ENCODE results near the gene UTP15.
A peak's percentile ranks its signal among the peaks of the same experiment; 100 is the strongest.

The UTP15 gene

DNA sequence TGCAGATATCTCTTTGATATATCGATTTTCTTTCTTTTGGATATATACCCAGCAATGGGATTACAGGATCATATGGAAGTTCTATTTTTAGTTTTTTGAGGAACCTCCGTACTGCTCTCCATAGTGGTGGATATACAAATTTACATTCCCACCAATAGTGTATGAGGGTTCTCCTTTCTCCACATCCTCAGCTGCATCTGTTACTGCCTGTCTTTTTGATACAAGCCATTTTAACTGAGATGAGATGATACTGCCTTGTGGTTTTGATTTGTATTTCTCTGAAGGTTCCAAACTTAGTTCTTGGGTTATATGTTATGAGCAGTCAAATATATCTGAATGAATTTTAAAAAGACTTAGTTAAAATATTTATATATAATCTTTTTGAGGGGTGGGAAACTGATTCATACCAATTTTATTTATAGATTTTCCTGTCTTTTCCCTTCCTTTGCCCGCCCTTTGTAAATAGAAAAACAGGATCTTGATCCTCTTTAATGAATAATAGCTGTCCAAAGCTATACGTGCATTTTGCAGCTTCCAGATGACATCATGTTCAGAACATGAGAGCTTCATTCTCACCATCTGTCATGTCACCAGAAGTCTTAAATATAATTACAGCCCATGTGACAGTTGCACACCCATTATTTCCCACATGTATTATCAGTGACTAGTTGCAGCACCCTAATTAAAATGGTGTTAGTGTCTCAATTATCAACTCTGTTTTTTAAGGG, 54.2 kb downstream of the UTP15 start:
- no peak for DNase-seq (ENCODE audit: low read depth)
- H3K4me3 ChIP-seq (ENCODE audit: low read depth, low read length): no peak overlapping the region
- TF ChIP-seq, protein P1, sequence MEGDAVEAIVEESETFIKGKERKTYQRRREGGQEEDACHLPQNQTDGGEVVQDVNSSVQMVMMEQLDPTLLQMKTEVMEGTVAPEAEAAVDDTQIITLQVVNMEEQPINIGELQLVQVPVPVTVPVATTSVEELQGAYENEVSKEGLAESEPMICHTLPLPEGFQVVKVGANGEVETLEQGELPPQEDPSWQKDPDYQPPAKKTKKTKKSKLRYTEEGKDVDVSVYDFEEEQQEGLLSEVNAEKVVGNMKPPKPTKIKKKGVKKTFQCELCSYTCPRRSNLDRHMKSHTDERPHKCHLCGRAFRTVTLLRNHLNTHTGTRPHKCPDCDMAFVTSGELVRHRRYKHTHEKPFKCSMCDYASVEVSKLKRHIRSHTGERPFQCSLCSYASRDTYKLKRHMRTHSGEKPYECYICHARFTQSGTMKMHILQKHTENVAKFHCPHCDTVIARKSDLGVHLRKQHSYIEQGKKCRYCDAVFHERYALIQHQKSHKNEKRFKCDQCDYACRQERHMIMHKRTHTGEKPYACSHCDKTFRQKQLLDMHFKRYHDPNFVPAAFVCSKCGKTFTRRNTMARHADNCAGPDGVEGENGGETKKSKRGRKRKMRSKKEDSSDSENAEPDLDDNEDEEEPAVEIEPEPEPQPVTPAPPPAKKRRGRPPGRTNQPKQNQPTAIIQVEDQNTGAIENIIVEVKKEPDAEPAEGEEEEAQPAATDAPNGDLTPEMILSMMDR (IDR thresholded peaks at IDR 0.05; ENCODE audit: insufficient read depth, low read depth, low read length, missing control alignments): no peak

DNA sequence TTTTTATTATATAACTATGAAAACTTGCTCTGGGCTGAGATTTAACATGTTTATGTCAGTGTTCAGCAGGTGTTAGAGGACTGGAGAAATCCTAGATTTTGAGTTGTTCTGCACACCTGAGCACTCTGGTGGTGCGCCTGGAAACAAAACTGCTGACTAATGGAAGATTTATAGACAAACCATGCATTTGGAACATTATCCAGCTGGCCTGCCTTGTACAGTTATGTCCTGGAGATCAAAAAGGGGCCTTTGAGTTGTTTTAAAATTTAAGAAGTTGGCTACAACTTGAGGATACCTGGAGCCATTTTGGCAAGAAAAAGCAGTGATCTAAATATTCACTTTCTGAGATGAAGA, 54.8 kb downstream of the UTP15 start:
- DNase-seq (ENCODE audit: low read depth): no peak
- TF ChIP-seq, protein P1 (IDR thresholded peaks at IDR 0.05; ENCODE audit: insufficient read depth, low read depth, low read length, missing control alignments): no peak
- H3K4me3 ChIP-seq (ENCODE audit: low read depth, low read length): no peak overlapping the region

DNA sequence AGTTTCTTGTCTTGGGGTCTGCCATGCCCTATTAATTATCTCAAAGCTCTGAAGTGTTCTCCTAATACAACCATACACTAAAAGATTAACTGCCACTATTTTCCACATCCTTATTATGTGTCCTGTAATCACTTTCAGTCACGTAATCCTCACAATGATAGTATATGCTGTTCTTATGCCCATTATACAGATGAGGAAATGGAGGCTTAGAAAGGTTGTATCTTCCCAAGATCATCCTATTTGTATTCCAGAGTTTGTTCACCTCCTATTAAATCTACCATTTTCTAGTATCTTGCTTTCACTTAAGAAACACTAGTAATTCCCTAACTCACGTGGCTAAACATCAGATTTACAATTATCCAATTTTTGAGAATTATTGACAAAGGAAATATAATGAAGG, 57.5 kb downstream of the UTP15 start:
- H3K4me3 ChIP-seq (ENCODE audit: low read depth, low read length): no peak overlapping the region
- DNase-seq (ENCODE audit: low read depth): no peak
- TF ChIP-seq, protein P1 (IDR thresholded peaks at IDR 0.05; ENCODE audit: insufficient read depth, low read depth, low read length, missing control alignments): no peak

DNA sequence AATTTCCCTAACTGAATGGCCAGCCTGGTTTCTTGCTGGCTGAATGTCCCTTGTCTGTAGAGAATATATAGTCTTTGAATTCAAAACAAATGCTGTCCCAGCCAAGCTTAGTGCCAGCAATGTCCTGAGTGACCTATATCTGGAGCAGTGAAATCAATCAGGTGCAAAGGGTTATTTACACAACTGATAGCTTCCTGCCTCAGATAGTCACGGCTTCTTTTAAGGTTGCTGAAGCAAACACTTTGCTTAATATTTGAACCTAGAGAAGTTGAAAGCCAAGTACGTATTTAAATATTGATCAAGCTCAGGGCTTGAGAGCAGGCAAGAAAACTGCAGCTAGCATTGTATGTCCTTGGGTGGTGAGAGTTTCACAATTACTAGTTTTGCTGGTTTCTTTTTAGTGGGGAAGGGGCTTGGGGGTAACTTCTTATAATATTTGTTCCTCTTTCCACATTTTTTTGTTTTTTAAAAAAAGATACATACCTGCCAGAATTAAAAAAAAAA, 58.4 kb downstream of the UTP15 start:
- peak; percentile 14 for DNase-seq (ENCODE audit: low read depth)
- TF ChIP-seq, protein P1 (IDR thresholded peaks at IDR 0.05; ENCODE audit: insufficient read depth, low read depth, low read length, missing control alignments): no peak
- H3K4me3 ChIP-seq (ENCODE audit: low read depth, low read length): no peak overlapping the region

DNA sequence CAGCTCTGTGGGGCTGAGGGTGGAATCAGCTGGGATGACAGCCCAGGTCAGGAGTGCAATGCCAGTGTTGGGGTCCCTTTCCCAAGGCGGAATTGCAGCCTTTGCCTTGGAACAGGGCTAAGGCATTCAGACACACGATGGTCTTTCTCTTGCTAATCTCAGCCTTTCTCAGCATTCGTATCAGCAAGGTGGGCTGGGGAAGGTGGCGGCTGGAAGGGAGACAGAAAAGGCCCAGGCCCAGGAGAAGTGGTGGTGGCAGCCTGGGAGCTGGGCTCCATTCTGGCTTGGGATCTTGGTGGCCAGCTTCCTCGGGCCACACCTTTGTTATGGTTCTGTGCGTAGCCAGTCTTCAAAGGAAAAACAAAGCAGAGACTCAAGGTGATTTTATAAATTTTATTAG, 59.3 kb downstream of the UTP15 start:
- peak overlapping the region; percentile 87 for H3K4me3 ChIP-seq (ENCODE audit: low read depth, low read length)
- TF ChIP-seq, protein P1 (IDR thresholded peaks at IDR 0.05; ENCODE audit: insufficient read depth, low read depth, low read length, missing control alignments): no peak
- no peak for DNase-seq (ENCODE audit: low read depth)

DNA sequence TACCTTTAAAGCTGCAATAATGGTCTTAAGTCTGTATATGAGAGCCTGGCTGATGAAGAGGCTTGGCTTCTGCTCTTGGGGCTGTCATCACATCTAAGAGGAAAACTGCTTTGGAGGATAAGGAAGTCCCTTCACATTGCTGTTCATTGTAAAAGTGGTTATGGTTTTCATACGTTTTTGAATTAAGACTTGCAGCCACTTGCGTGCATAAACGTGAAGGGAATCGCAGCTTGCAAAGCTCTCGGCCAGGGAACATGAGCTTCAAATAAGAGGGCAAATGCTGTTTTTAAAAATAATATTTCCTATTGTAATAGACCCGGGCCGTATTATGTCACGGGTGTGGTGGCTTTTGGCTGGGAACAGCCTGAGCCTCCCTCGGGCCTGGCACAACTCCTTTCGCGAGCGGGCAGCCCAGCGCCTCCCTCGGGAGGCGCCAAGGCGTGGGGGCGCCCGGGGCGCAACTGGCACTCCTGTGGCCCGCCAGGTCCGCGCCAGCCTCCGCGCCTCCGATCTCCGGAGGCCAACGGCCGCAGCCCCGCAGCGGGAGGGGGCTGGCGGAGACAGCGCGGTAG, 59.9 kb downstream of the UTP15 start:
- TF ChIP-seq, protein P1 (IDR thresholded peaks at IDR 0.05; ENCODE audit: insufficient read depth, low read depth, low read length, missing control alignments): no peak
- H3K4me3 ChIP-seq (ENCODE audit: low read depth, low read length): peak overlapping the region; percentile 87
- DNase-seq (ENCODE audit: low read depth): peak; percentile 19

Data from GM12865 (cell line).